Astrocyte of the hippocampus (primary cell): ENCODE measurements around the gene CCDC51.

ENCODE experiments used
- DNase-seq: peaks from one replicate; pipeline ENCODE4 v3.0.0; 2011; ENCODE audit warnings: low read depth, low spot score

CCDC51 gene

GRCh38 chr3:48433472-48434118 is 6.3 kb downstream of the CCDC51 start:
- peak; percentile 79 for DNase-seq

DNA sequence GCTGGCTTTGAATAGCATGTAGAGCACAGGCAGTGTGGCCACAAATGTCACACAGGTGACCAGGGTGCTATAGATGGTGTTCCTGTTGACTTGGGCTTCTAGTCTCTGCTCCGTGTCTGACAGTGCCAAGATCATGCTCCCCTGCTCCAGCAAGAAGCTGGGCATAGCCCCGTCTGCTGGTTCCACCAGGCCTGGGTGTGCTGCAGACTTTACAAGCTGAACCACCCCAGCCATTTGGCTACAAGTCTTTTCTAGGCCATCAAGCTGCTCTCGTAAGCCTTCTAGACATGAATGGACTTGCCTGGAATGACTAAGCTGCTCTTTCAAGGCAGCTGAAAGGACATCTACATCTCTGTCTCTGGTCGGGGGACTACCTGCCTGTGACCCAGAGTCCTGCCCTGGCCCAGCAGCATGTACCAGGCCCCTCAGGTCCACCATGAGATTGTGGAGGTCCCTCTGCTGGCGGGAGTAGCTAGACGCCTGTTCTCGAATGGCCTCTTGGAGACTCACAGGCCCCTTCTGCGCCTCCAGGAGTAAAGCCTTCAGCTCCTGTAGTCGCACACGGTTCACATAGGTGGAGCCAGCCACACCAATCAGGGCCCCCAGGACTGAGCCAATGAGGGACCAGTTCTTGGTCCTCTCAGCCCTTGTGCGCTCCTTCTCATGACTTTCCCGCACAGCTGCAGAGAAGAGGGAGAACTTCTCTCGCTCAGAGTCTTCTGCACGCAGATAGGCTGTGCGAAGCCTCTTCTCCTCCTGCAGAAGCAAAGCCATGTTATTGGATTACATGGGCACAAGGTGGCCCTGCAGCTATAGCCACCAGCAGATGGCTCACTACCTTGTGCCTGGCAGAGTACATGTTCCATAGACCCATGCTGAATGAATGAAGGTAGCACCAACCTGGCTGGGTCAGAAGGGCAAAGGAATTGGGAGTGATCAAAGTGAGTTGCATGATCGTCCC is 7.2 kb downstream of the CCDC51 start:
- no peak for DNase-seq

DNA sequence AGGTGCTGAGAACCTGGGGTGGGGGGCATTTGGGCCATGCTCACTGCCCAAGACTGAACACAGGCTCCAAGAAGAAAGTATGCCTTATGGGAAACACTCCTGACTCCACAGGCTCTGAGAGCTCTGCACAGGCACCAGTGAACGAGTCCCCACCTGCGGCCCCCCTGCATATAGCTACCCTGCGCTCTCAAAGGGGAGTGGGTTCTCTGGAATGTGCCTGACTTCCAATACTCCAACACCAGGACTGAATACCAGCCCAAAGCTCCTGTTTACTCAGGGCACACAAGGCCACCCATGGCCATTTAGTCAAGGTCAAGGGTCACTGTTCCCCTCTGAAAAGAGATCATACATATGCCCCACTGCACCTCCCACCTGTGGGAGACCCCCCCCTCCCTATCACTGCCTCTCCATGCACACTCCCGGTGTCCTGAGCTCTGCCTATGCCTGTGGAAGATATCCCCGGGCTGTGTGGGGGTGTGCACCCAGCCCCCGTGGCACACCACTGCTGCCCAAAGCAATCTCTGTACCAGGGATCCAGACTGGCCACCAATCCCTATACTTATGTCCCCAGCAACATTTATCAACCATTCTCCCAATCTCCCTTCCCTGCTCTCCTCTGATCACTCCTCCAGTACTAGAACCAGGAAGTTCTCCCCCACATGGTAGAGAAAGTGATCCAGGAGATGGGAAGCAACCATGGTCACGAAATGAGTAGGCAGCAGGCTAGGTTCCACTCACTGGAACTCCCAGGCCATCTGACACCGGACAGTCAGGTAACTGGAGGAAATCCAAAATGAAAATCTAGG is 8.5 kb downstream of the CCDC51 start:
- DNase-seq, result no peak

- DNase-seq, result no peak
Measured at GRCh38 chr3:48430708-48431101, 9.2 kb downstream of the CCDC51 start.

- DNase-seq, result peak; percentile 81
Measured at GRCh38 chr3:48429960-48430707, 9.8 kb downstream of the CCDC51 start, which contains the start of gene PLXNB1. TSS of gene PLXNB1 (minus strand) at chr3:48430086. CDS start at chr3:48424611, 5,475 bp downstream.

DNA sequence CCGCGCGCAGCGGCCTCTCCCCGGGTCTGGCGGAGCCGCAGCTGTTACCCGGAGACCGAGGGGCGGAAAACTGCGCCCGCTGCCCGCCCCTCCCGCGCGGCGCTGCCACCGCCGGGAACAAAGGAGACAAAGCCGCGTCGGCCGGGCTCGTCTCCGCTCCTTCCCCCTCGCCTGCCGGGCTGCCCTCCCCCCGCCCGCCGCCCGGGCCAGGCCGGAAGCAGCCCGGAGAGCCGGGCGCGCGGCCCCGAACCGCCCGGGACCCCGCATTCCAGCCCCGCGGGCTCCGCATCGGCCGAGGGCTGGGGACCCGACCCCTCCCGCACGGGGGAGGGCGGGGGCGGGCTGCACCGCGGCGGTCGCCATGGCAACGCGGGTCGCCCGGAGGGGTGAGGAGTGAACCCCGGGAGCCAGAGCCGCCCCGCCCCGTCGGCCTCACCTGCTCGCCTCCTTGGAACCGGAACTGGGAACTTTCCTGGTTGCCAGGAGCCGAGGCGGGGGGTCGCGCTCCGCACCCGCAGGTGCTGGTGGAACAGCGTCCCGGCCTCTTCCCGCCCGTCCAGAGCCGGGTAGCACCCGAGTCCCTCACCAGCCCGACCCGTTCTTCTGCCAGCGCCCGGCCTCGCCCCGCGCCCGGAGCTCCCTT is 10.5 kb downstream of the CCDC51 start:
- peak; percentile 79 for DNase-seq

DNA sequence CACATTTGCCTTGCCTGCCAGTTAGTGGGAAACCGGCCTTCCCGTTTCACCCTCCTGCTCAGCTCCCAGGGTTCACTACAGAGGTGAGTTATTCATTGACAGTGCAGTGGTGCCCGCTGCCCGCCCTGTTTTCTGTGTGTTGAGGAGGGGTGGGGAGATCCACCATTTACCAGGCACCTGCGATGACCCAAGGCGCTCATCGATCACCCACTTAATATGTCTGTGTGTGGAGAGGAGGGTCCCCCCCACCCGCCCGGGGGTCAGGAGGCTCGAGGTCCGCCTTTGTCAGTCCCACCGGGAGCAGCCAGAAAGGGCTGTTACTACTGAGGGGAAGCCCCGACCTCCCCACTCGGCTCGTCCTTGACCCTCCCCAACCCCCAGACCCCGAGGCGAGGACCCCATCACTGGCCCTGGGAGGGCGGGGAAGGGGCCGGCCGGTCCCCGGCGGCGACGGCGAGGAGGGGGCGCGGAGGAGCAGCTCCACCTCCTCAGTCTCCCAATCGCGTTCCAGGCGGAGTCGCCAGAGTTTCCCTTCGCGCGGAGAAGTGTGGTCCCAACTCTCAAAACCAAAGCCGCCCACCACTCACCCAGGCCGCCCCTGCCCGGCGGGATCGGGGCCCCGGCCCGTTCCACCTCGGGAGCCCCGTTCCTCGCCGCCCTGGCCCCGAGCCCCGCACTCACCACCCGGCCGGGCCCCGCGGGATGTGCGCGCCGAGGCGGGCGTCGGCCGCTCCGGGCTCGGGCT is 11.2 kb downstream of the CCDC51 start:
- DNase-seq, result peak; percentile 75

DNA sequence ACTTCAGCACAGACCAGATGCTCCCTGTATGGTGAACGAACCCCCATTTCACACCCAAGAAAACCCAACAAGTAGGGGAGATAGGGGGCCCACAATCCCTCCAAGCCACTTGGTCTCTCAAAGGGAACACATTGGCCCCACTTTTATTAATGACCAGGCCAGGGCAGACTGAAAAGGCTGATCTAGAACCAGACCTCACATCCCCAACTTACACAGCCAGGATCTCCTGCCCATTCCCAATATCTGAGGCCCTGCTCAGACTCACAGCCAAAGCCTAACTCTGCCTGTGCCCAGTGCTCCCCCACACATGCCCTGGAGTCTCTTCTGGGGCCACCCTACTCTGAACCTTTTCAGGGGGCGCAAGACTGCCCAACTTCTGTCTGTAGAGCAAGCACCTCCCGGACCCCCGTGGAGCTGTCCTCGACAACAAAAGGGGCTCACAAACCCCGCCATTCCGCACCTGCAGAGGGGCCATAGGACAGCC is 11.8 kb downstream of the CCDC51 start:
- DNase-seq, result no peak

DNA sequence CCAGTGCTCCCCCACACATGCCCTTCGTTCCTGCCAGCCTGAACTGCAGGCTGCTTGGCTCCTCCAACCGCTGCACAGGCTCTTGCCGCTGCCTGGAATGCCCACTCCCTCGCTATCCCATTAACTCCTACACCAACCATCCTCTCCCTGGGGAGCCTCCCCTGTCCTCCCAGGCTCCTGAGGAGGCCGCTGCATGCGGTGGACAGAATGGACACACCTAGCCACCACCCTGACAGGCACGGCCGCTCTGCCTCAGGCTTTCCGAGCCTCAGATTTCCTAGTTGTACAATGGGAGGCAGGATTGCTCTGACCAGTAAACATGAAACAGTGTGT is 12.3 kb downstream of the CCDC51 start:
- peak; percentile 45 for DNase-seq

- no peak for DNase-seq
Measured at GRCh38 chr3:48426944-48427629, 12.8 kb downstream of the CCDC51 start.

DNA sequence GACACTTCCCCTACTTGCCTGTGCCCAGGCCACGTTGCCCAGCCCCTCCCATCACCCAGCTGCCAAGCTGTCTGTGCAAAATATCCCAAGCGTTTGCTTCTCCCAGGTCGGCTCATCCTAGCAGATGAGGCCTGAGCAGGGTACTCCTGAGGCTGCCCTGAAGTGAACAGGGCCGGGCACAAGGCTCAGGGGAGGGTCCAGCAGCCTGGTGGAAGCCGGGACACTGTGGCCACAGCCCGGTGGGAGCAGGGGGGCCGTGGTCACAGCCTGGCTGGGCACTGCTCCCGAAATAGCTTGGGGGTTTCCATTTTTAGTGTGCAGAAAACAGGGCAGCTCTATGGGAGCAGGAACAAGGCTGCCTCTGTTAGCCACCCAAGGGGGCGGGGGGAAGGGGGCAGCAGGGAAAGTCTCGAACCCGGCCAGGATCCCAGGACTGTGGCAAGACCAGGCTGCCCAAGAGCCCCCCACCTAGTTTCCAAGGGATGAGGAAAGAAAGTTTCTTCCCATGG is 13.5 kb downstream of the CCDC51 start:
- peak; percentile 45 for DNase-seq

DNA sequence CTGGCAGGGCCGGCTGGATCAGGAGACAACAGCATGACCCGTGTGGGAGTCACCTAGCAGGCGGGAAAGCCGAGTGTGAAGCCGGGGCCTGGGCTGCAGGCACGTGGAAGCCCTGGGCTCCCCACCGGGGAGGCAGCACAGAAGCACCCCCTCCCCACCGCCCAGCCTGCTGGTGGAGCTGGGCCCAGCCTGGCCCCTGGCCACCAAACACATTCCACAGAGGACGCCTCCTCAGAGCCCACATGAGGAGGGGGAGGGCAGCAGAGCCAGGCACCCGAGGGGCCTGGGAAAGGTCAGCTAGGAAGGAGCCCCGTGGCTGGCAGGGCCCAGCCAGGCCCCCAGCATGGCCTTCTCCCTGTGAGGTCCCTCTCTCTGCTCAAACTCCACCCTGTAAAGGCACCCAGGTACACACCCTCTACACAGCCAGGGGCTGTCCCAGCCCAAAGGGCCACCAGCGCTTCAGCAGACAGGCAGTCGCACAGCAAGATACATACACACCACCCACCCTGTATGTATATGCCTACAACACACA is 14.6 kb downstream of the CCDC51 start:
- DNase-seq, result peak; percentile 90

- DNase-seq, result no peak
Measured at GRCh38 chr3:48423883-48424695, 15.8 kb downstream of the CCDC51 start.

GRCh38 chr3:48423241-48423882 is 16.6 kb downstream of the CCDC51 start:
- no peak for DNase-seq

GRCh38 chr3:48422681-48423080 is 17.2 kb downstream of the CCDC51 start:
- DNase-seq, result no peak

GRCh38 chr3:48422272-48422671 is 17.6 kb downstream of the CCDC51 start:
- no peak for DNase-seq

DNA sequence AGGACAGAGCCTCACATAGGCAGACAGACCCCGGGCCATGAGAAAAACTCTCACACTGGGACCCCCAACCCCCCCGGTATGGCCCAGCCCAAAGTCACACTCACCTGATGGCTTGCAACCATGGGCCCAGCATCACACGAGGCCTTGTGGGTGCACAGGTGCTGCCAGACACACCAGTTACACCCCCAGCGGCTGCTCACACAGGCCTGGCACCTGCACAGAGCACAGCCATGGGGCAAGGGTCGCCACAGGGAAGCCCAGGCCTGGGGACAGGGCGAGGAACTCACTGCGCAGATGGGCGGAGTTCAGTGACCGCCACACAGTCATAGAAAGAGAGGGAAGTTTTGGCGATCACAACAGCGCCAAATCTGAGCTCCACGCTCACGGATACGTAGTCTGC is 19.4 kb downstream of the CCDC51 start:
- no peak for DNase-seq

DNA sequence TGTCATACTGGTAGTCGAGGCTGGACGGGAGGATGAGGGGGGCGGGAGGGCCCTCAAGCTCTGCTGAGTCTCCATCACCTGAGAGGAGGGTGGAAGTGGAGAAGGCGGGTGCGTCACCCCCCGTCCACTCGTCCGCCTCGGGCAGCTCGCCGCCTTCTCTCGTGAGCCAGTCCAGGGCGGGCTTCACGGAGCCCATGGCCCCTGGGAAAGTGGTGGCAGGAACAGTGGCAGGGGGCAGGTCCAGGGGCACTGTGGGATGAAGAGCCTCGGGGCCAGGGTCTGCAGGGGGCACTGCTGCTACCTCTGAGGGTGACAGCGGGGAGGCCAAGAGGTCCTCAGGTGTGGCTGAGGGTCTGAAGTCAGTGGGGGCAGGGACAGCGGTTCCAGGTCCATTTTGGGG is 20.3 kb downstream of the CCDC51 start:
- no peak for DNase-seq
